MCF 10A (cell line): Measurements from ENCODE around the gene GZMM. TPM values are rescaled to one million over a fixed set of nuclear protein-coding genes. Genes with fewer than 3 reads are reported as not detected.

Source experiments
- BruUV-seq: library from RNA; stranded (reverse); fragments of 400-500 nt; replicated peaks from 2 replicates; lab custom pipeline; 2021; lab: Mats Ljungman, UMichigan
- CTCF ChIA-PET: fragments of 300-600 bp; sonication (Branson Sonifier 250); formaldehyde crosslinking; extraction: SDS; loops from one replicate; lab custom pipeline; 2021; ENCODE audit warnings: antibody characterized with exemption, inconsistent platforms; lab: Yijun Ruan, JAX
- POLR2A ChIA-PET: fragments of 300-600, 350-650 bp; sonication (Branson Sonifier 250); formaldehyde crosslinking; extraction: SDS; loops from one replicate; lab custom pipeline; 2020; ENCODE audit warnings: antibody characterized with exemption, inconsistent platforms; lab: Yijun Ruan, JAX
- DNase-seq: peaks from one replicate; pipeline ENCODE4 v3.0.0-alpha.2; 2018; ENCODE audit not compliant: unreplicated experiment
- H3K27ac Mint-ChIP-seq: one replicate; pipeline ENCODE4 v1.8.0; 2022; ENCODE audit warnings: mild to moderate bottlenecking, low read depth, mixed read lengths; ENCODE audit not compliant: unreplicated experiment
- H3K27me3 Mint-ChIP-seq: one replicate; pipeline ENCODE4 v1.8.0; 2022; ENCODE audit warnings: mixed read lengths; ENCODE audit not compliant: insufficient read depth, unreplicated experiment
- H3K36me3 Mint-ChIP-seq: one replicate; pipeline ENCODE4 v1.8.0; 2022; ENCODE audit warnings: mild to moderate bottlenecking, moderate library complexity, mixed read lengths; ENCODE audit not compliant: insufficient read depth, unreplicated experiment
- H3K4me1 Mint-ChIP-seq: one replicate; pipeline ENCODE4 v1.8.0; 2022; ENCODE audit warnings: mixed read lengths; ENCODE audit not compliant: insufficient read depth, unreplicated experiment
- H3K4me3 Mint-ChIP-seq: one replicate; pipeline ENCODE4 v1.8.0; 2022; ENCODE audit warnings: mild to moderate bottlenecking, moderate library complexity, mixed read lengths; ENCODE audit not compliant: unreplicated experiment
- H3K9me3 Mint-ChIP-seq: one replicate; pipeline ENCODE4 v1.8.0; 2022; ENCODE audit warnings: mixed read lengths; ENCODE audit not compliant: unreplicated experiment
- intact Hi-C: fragments of 100-400 bp; cut with micrococcal nuclease; formaldehyde crosslinking; loops from 2 replicates; pipeline ENCODE4 v1.14.1; 2022
- total RNA-seq: library from RNA; stranded (reverse); gene quantifications from 2 replicates; pipeline ENCODE4 v1.2.3, GENCODE V29; 2022
- TF ChIP-seq, protein P1 (sequence below): fragments of 200-600 bp; IDR thresholded peaks from one replicate; pipeline ENCODE4 v1.8.0; 2022; ENCODE audit warnings: antibody characterized with exemption, mild to moderate bottlenecking; ENCODE audit not compliant: unreplicated experiment

GZMM gene
- total RNA-seq, 1 experiment from 2014 or later = not detected

DNA sequence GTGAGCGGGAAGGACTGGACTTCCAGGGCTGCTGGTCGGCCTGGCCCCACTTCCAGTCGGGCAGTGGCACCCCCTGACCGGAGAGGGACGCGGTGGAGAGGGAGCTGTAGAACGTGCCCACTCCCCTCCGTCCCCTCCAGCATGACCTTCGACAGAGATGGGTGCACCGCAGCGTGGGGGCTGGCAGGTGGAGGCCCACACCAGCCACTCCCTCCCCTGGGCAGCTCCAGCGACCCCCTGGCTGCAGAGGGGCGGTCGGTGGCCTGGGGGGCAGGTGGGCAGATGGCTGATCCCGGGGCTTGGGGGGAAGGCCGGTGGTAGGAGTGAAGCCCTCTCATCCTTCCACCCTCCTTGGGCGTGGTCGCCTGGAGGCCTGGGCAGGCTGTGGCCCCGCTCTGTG is 48.2 kb downstream of the GZMM start:
- CTCF ChIA-PET = no interaction called here
- Mint-ChIP-seq H3K9me3 (no peaks in the 10 kb centered on the region), H3K27me3 (no peaks in the 10 kb centered on the region), H3K27ac (no peak overlapping the region), H3K4me1 (no peaks in the 10 kb centered on the region), H3K36me3 (no peaks in the 10 kb centered on the region), H3K4me3 (no peak overlapping the region)
- BruUV-seq = no TSS peak
- TF ChIP-seq, protein P1, sequence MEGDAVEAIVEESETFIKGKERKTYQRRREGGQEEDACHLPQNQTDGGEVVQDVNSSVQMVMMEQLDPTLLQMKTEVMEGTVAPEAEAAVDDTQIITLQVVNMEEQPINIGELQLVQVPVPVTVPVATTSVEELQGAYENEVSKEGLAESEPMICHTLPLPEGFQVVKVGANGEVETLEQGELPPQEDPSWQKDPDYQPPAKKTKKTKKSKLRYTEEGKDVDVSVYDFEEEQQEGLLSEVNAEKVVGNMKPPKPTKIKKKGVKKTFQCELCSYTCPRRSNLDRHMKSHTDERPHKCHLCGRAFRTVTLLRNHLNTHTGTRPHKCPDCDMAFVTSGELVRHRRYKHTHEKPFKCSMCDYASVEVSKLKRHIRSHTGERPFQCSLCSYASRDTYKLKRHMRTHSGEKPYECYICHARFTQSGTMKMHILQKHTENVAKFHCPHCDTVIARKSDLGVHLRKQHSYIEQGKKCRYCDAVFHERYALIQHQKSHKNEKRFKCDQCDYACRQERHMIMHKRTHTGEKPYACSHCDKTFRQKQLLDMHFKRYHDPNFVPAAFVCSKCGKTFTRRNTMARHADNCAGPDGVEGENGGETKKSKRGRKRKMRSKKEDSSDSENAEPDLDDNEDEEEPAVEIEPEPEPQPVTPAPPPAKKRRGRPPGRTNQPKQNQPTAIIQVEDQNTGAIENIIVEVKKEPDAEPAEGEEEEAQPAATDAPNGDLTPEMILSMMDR = no peak
- POLR2A ChIA-PET = no interaction called here
- no peak for DNase-seq
- intact Hi-C loops = no loop called here

DNA sequence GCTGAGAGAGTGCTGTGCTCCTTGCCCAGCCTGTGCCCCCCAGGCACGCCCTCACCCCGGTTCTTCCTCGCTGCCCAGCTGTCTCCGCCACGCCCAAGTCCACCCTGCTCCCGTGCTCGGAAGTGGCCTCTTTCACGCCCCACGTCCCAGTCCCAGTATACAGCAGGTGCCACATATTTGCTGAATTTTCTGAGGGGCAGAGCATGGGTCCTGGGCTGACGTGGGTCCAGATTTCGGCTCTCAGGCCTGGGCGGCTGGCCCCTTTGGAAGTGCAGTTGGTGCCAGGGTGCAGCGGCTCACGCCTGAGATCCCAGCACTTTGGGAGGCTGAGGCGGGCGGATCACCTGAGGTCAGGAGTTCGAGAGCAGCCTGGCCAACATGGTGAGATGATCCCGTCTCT is 49.2 kb downstream of the GZMM start:
- TF ChIP-seq, protein P1 = no peak
- H3K4me1 Mint-ChIP-seq = no peaks in the 10 kb centered on the region
- no peaks in the 10 kb centered on the region for H3K27me3 Mint-ChIP-seq
- ChIA-PET CTCF (no interaction called here), POLR2A (interaction anchor here (0.7 kb wide), 1 partner anchor 21 kb away, joined by 3 read pairs; no protein-coding TSS in a partner anchor)
- no peak overlapping the region for H3K27ac Mint-ChIP-seq
- no peak overlapping the region for H3K4me3 Mint-ChIP-seq
- intact Hi-C loops = no loop called here
- BruUV-seq = no TSS peak
- H3K9me3 Mint-ChIP-seq = no peaks in the 10 kb centered on the region
- H3K36me3 Mint-ChIP-seq = no peaks in the 10 kb centered on the region
- no peak for DNase-seq

DNA sequence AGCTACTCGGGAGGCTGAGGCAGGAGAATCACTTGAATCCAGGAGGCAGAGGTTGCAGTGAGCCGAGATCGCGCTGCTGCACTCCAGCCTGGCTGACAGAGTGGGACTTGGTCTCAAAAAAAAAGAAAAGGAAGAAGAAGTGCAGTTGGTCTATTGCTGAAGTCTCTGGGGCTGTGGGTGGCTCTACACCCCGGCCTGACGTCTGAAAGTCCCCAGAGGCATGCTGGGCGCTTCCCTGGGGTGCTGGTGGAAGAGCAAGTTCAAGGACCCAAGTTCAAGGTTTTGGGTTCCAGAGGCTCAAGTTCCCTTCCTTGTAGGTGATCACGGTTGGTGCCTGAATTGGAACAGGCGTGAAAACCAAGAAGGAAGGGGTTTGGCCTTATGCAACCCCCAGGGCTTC is 49.7 kb downstream of the GZMM start:
- no peaks in the 10 kb centered on the region for H3K27me3 Mint-ChIP-seq
- H3K4me1 Mint-ChIP-seq = no peaks in the 10 kb centered on the region
- DNase-seq = no peak
- TF ChIP-seq, protein P1 = no peak
- no peak overlapping the region for H3K27ac Mint-ChIP-seq
- no peak overlapping the region for H3K4me3 Mint-ChIP-seq
- CTCF ChIA-PET = no interaction called here
- intact Hi-C loops = no loop called here
- POLR2A ChIA-PET = no interaction called here
- BruUV-seq = no TSS peak
- H3K36me3 Mint-ChIP-seq = no peaks in the 10 kb centered on the region
- H3K9me3 Mint-ChIP-seq = no peaks in the 10 kb centered on the region

DNA sequence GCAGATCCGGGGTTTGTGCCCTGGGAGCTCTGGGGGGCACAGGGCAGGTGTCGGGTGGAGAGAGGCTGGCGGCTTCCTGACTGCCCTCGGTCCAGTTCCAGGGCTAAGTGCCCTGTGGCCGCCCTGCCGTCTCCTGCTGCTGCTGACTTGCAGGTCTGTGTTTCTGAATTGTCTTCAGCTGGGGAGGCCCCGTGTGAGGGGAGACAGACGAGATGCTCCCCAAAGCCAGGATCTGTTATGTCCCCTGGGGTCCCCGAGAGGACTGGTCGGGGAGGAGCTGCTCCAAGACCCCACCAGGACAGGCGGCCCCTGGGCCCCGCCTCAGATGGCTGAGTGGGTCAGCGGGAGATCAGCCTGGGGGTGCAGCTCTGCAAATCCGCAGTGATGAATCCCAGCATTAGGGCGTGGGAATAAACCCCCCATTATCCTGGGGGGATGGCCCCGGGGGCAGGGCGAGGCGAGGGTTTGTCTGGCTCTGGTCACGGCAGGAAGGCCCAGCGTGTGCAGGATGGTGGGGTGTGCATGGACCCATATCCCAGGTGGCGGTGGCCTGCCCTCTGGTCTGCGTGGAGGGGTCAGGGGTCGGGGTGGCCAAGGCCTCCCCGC is 50.5 kb downstream of the GZMM start:
- TF ChIP-seq, protein P1 = no peak
- DNase-seq = no peak
- CTCF ChIA-PET = no interaction called here
- intact Hi-C loops = no loop called here
- H3K27me3 Mint-ChIP-seq = no peaks in the 10 kb centered on the region
- no peaks in the 10 kb centered on the region for H3K4me1 Mint-ChIP-seq
- no peaks in the 10 kb centered on the region for H3K9me3 Mint-ChIP-seq
- BruUV-seq = no TSS peak
- no peak overlapping the region for H3K27ac Mint-ChIP-seq
- H3K36me3 Mint-ChIP-seq = no peaks in the 10 kb centered on the region
- no peak overlapping the region for H3K4me3 Mint-ChIP-seq
- POLR2A ChIA-PET = interaction anchor here (0.6 kb wide), 1 partner anchor 61 kb away, joined by 3 read pairs; no protein-coding TSS in a partner anchor
